ENCODE data around the gene NR2C2.

NR2C2 gene

DNA sequence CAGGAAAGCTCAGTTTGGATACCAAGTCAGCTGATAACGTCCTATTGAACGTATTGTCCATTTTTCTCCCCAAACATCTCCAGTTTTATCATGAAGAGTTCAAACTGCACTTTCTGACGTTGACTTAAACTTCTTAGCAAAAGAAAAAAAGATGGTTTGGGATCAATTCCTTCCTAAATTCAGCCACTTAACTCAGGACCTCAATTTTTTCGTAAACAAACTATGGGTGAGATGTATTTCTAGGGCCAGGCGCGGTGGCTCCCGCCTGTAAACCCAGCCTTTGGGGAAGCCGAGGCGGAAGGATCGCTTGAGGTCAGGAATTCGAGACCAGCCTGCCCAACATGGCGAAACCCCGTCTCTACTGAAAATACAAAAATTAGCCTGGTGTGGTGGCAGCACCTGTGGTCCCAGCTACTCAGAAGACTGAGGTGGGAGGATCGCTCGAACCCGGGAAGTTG, 118.2 kb downstream of the NR2C2 start:
- no peak for DNase-seq

DNA sequence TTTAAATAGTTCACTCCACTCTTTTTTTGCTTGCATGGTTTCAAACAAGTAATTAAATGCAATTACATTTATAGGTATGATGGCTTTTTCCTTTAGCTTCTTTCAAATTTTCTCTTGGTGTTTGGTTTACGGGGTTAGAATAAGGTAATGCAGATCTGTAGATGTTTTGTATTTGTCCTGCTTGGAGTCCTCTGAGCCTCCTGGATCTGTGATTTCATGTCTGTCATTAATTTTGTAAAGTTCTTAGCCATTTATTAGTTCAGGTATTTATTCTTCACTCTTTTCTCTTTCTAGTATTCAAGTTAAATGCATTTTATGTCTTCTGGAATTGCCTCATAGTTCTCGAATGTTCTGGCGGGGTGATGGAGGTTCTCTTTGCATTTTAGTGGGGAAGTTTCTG, 119.1 kb downstream of the NR2C2 start:
- no peak for DNase-seq

- DNase-seq, result no peak
These were observed 122.1 kb downstream of the NR2C2 start for GRCh38 chr3:15069441-15069840.

DNA sequence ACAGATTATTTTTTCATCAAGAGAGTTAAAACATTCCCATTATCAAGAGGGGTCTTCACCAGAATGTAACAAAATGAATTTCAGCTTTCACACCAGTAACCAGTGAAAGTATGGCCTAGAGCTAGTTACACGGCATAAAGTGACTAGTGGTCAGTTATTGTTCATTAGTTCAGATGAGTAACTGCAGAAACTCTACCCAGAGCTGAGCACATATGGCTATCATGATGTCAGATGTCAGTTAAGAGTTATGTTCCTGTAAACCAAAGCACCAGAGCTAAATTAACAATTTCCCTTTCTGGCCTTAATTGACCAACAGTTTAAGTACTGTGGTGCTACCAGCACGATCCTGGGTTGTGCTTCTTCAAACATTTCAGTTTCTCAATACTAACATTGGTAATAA, 124.3 kb downstream of the NR2C2 start:
- DNase-seq, result no peak

GRCh38 chr3:15074500-15074899, 127.1 kb downstream of the NR2C2 start:
- DNase-seq, result no peak

DNA sequence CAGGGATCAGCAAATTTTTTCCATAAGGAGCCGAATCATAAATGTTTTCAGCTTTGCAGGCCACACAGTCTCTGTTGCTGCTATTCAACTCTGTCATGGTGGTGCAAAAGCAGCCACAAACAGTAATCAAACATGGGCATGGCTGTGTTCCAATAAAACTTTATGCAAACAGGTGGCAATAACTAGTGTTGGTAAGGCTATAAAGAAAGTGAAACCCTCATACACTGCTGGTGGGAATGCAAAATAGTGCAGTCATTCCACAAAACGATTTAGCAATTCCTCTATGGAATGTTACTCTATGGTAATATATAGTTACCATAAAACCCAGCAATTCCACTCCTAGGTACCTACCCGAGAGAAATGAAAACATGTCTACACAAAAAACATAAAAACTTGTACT, 131.7 kb downstream of the NR2C2 start:
- DNase-seq, result no peak

GRCh38 chr3:15081960-15082664, 134.7 kb downstream of the NR2C2 start:
- DNase-seq, result no peak

GRCh38 chr3:15083252-15083651, 135.9 kb downstream of the NR2C2 start:
- no peak for DNase-seq

DNA sequence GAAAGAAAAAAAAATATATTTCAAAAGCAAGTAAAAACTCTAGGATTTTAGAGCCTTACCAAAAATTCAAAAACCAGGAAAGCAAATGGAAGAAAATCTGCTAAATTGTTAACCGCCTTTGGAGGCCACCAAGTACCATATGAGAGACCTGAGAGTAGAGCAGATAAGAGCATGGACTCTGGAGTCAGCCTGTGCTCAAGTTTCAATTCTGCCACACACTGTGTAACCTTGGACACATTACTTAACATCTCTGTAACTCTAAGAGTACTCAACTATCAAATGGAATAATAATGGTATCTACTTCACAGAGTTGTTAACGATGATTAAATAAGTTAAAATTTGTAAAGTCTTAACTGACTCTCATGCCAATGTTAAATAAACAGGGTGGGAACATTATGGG, 138.9 kb downstream of the NR2C2 start:
- DNase-seq, result no peak

- no peak for DNase-seq
These were observed 139.3 kb downstream of the NR2C2 start for GRCh38 chr3:15086699-15087098.

GRCh38 chr3:15089201-15089600, 141.8 kb downstream of the NR2C2 start:
- DNase-seq, result no peak

GRCh38 chr3:15091575-15091974, 144.2 kb downstream of the NR2C2 start:
- no peak for DNase-seq

GRCh38 chr3:15092686-15093085, 145.3 kb downstream of the NR2C2 start:
- no peak for DNase-seq

DNA sequence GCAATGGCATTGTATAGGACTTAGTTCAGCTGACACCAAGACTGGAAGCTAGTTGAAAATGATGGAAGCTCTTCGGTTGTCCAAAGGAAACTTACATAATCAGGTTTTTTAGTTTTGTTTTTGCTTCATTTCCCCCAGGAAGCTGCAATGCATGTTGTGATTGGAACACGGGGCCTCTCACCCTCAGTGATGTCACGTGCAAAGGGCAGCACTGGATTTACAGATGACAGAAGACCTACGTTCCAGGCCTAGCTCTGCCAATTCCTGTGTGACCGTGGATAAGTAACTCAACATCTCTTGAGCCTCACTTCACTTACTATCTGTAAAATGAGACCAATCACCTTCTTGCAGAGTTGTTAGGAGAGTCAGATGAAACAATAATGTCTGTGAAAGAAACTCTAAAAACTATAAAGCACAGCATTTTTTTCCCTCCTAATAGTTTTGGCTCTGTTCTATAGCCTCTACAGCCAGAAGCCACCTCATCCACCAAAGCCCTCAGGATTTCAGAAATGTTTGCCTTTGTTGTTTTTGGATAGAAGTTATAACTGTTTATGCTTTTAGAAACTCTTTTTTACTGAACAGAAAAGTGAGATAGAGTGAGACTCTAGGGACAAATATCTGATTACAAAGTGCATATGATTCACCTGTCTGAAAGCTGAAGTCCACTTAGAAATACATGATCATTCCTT, 146.9 kb downstream of the NR2C2 start:
- no peak for DNase-seq

DNA sequence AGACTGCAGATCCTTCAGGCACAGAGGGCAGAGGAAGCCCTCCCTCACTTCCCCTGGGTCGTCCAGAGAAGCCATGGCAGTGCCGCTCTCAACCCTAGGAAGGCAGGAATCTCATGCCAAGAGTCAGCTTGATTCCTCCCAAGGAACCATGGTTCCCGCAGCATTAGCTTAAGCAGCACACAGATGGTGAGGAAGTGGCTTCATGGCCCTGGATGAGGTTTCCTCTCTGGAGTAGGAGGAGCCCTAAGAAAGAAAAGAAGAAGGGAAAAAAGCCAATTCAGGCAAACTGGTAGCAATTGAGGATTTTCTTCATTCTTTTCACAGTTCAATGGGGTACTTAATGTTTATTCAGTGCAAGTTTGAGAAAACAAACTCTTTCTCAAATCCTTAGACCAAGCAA, 148.7 kb downstream of the NR2C2 start:
- no peak for DNase-seq

DNA sequence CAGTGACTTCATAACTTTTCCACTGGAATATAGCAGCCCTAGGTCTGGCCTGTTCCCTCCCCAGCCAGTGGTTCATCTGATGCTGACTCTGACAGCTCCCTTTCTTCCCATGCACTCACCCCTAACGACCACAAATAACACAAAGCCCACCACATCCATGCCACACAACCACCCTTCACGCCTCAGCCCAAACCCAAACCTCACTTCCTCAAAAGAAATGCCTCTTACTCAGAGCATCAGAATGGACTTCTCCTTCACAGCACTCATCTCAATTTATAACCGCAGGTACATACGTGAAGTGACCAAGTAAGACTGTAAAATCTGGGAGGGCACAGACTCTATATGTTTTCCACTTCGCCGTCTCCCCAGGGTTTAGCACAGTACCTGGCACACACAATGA, 150.5 kb downstream of the NR2C2 start:
- no peak for DNase-seq
